ENCODE measurements around the gene DNAAF5.

DNAAF5 gene

DNA sequence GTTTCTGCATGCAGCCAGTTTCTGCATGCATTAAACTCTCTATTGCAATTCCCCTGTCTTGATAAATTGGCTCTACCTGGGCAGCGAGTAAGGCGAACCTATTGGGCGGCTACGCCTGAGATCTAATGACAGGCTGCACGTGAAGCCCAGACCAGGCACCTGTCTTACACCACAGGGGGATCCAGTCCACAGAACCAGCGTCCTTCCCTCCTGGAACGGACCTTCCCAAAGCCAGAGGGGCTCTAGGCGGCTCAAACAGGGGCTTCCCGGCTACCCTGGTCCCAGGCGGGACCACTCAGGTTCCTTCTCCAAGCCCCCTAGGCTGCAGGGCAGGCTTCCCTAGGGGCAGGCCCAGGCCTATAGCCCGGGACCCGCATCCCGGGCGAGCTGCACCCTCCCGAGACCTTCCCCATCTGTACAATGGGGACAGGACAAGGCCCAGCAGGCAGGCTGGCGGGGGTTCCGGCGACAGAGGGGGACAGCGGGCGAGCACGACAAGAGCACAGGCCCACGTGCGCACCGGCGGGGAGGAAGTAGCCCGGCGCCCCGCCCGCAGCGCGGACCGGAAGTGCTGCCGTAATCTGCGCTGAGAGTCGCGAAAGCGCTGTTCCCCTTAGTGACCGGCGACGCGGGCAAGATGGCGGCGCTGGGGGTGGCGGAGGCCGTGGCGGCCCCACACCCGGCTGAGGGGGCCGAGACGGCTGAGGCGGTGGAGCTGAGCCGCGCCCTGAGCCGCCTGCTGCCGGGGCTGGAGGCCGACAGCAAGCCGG, at the start of gene DNAAF5:
TSS of gene DNAAF5 (plus strand) at position 616 of the 770 bp plus-strand sequence. CDS start at position 638, 22 bp downstream.
- peak; percentile 88 for DNase-seq

- DNase-seq, result no peak
Observed at GRCh38 chr7:676972-677385, 49.5 kb upstream of the DNAAF5 start.

- no peak for DNase-seq
Observed at GRCh38 chr7:680411-681127, 45.9 kb upstream of the DNAAF5 start.

GRCh38 chr7:681551-682307, 44.8 kb upstream of the DNAAF5 start:
- no peak for DNase-seq

DNA sequence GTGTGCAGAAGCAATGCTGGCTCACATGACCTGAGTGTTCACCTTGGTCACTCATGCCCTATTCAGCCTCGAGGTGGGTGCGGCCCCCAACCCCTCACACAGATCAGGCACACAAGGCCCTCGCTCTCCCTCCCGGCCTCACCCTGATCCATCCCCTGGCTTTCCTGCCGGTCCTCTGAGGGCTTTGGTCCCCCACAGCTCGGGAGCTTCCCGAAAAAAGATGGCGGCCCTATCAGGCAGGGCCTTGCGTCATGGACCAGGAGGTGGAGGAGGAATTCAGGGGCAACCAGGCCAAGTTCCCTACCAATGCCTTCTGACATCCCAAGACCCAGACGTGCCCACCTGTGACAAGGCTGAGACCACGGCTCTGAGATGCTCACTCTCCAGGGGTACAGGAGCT, 43.7 kb upstream of the DNAAF5 start:
- DNase-seq, result no peak

GRCh38 chr7:683526-684205, 42.8 kb upstream of the DNAAF5 start:
- no peak for DNase-seq

DNA sequence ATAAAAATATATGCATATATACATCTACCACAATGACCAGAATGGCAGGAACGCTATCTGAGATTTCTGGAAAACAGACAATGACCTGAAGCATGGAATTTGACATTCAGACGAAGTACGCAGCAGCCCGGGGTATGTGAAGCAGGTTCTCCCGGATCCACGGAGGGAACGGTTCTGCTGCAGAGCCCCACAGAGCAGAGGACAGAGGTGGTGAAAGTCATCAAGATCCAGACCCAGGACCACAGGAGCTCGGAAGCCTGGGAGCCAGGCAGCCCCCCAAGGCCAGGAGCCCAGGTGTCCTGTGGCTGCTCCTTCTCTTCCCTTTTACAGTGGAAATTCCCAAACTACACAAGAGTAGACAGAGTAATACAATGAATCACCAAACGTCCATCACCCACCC, 42.1 kb upstream of the DNAAF5 start:
- DNase-seq, result no peak

DNA sequence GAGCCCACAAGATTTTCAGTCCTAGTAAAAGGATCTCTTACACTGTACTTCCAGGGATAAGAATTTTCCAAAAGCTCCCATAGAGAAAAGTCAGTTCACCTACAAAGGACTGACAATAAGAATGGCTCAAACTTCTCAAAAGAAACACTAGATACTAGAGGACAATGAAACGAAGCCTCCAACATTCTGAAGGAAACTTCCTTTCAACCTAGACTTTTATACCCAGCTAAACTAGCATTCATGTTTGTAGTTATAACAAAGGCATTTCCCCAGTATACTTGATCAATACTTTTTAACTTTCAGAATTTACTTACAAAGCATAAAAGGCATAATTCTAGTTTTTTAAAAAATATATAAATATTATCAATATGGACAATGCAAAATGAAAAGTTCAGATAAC, 41.0 kb upstream of the DNAAF5 start:
- no peak for DNase-seq

- no peak for DNase-seq
Observed at GRCh38 chr7:690478-691360, 35.8 kb upstream of the DNAAF5 start.

DNA sequence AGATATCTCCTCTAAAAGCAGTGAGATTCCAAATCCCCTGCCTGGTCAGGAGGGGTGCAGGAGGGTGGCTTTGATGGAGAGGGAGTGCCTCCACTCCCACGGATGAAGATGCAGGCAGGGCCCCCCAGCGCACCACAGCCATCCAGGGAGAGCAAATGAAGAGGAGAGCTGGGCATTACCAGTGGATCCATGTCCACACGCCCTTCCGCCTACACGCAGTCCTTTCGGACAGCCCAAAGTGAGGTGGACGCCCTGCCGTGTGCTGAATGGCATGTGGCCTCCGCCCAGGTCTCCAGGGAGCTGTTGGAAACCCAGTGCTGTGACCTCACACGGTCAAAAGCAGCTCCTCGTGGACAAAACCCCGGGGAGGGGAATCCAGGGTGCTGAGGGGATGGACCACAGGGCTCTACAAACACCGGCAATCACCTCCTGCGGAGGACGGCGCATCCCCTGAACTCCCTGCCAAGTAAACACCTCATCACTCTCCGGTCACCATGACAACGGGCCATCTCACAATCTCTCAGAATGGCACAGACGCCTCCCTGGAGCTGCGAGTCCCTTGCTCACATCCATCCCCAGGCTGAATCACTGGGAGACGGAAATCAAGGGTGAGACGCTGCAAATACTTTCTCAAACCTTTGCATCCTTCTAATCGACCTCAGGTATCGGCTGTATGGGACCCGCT, 35.0 kb upstream of the DNAAF5 start:
- no peak for DNase-seq

DNA sequence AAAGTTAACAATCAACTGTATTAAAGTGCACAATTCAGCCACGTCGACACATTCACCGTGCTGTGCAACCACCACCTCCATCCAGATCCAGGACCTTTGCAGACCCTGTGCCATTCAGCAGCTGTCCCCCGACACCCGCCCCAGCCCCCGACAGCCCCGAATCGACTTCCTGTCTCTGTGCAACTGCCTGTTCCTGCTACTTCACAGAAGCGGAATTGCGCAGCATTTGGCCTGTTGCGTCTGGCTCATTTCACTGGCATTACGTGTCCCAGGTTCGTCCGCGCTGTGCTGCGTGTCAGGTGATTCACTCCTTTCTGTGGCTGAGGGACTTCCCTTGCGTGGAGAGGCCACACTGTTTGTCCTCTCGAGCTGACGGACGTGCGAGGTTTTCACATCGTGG, 33.2 kb upstream of the DNAAF5 start:
- no peak for DNase-seq

DNA sequence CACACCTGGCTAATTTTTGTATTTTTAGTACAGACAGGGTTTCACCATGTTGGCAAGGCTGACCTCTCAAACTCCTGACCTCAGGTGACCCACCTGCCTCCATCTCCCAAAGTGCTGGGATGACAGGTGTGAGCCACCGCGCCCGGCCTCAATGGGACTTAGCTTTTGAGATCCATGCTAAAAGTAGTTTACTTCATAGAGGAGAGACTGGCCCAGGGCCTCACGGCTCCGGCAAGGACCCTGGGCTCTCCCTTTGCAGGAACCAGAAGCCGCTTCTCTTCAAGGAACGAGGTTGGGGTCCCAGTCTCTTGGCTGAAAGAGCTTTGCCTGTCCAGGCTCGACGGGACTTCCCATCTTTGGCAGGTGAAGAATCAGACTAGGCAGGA, 30.1 kb upstream of the DNAAF5 start:
- no peak for DNase-seq

GRCh38 chr7:696812-697551, 29.5 kb upstream of the DNAAF5 start:
- DNase-seq, result no peak

DNA sequence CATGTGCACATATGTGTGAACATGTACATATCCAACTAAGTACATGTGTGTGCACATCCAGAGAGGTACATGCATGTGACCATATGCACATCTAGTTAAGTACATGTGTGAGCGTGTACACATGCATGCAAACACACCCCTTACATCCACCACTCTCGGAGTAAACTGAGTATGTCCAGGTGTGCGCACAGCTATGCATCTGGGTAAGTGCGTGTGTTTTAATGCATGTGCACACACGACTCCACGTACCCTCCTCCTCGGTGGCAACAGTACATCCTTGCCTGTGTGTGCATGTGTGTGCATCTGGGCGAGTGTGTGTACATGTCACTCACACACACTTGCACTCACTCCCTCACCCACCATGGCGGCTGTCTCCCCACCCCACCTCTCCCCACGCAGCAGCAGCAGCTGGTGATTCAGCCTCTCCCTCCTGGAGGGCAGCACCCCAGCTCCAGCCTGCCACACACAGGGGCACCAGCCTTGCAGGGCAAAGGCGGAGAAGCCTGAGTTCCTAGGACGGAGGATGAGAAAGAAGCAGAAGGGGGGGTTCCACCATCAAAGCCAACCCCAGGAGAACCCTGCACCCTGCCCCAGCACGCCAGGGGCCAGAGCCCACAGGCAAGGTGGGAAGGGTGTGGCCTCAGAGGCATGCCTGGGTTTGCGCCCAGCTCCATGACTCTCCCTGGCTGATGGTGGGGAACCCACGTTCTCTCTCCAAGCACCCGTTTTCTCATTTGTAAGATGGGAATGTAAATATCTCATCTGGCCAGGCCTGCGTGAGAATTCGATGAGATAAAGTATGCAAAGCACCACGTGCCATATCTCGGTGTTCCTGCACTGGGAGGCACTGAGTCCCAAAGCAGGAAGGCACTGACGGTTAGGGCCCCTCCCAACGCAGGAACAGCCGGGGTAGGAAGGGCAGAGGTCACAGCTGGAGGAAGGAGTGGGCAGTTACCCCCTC, 27.7 kb upstream of the DNAAF5 start:
- no peak for DNase-seq

DNA sequence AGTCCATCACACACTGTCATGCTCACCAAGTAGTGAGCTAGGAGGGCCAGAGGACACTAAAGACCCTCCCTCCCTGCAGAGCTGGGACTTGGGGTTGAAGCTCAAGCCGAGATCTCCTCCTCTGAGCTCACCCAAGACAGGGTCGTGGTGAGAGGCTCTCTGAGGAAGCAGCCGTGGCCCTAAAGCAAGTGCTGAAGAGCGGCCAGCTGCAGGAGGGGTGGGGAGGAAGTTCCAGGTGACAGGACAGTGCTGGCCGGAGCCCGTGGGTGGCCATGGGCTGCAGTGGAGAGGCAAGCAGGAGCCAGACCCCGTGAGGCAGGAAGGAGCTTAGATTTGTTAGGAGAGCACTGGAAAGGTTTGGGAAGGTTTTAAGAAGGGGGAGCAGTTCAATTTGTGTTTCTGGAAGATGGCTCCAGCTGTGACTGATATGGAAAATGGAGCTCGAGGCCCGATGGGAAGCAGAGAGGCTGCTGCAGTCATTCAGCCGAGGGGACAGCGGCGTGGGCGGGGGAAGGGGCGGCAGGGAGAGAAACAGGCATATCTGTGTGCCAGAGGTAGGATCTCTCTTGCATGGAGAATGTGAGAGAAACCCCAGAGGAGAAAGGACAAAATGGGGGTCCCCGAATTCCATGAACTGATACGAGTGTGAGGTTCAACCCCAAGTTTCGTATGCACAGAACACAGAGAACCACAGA, 26.9 kb upstream of the DNAAF5 start:
- DNase-seq, result no peak

- DNase-seq, result no peak
Observed at GRCh38 chr7:701086-701671, 25.3 kb upstream of the DNAAF5 start.

DNA sequence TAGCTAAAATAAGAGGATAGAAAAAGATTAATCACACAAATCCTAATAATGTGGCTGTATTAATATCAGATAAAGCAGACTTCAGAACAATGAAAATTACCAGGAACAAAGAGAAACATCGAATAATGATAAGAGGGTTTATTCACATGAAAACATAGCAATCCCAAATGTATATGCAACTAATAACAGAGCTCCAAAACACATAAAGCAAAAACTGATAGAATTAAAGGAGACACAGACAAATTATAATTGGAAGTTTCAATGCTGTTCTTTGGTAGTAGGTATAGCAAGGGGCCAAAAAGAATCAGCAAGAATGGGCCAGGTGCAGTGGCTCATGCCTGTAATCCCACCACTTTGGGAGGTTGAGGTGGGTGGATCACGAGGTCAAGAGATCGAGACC, 23.4 kb upstream of the DNAAF5 start:
- DNase-seq, result no peak

- DNase-seq, result no peak
Observed at GRCh38 chr7:706721-707120, 19.8 kb upstream of the DNAAF5 start.
